ENCODE measurements around the gene TAS2R60. TPM values are rescaled to one million over a fixed set of nuclear protein-coding genes. Genes with fewer than 3 reads are reported as not detected.

TAS2R60 gene
- total and polyA plus RNA-seq, 2 of the 8 experiments (the other 6 are each of a cell fraction or from before 2014, with no cell fraction given) = 0.15 to 0.32 TPM

DNA sequence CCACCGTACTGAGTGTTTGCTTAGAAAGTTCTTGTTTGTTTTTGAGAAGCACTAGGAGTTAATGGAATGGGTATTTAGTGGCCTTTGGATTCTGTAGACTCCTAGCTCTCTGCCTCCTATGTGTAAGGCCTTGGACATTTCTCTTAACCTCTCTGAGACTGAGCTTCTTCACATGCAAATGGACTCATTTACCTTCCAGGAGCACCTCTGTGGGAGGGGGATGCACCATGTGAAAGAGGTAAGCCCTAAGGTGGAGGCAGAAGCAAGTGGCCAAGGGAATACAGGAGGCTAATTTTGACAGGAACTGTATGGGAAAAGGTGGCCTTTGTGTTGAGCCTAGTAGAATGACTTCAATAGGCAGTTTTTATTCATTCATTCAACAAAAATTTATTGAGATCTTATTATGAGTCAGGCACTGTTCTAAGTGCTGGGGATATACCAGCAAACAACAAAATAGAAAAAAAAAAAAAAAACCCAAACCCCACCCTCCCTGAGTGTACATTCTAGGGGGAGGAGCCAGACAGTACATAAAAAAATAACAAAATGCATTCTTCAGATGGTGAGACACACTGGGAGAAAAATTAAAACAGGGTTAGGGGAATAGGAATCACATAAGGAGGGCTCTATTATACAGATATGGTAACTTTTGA, 25.4 kb upstream of the TAS2R60 start:
- no peak overlapping the region for H4K5ac ChIP-seq (ENCODE audit: insufficient read length, low read depth, low read length)
- H3K4ac ChIP-seq (replicated peaks; ENCODE audit: insufficient read length, low read depth, low read length) = no peak overlapping the region
- H3K79me2 ChIP-seq (ENCODE audit: control insufficient read depth in 1 of 2, insufficient read depth in 2 of 2, low read length in 2 of 2) = no peaks in the 10 kb centered on the region
- no peak overlapping the region for H3K14ac ChIP-seq (ENCODE audit: insufficient read length)
- no peak overlapping the region for H3K27ac ChIP-seq (ENCODE audit: low read depth, low read length)
- no peak overlapping the region for H2BK20ac ChIP-seq (ENCODE audit: low read length)
- no peaks in the 10 kb centered on the region for H4K20me1 ChIP-seq (replicated peaks in 1 of 2; ENCODE audit: control insufficient read depth in 1 of 2, insufficient read depth in 2 of 2, low read length in 2 of 2)
- H2AK5ac ChIP-seq (ENCODE audit: low read depth, low read length) = no peak overlapping the region
- no peaks in the 10 kb centered on the region for H3K27me3 ChIP-seq (replicated peaks in 1 of 4; ENCODE audit: control insufficient read depth in 3 of 4, extremely low read depth in 1 of 4, insufficient read depth in 3 of 4, low read length in 3 of 4)
- no peak overlapping the region for H3K9ac ChIP-seq (replicated peaks in 1 of 4; ENCODE audit: extremely low read depth in 1 of 4, low read depth in 3 of 4, low read length in 3 of 4)
- H3K36me3 ChIP-seq (ENCODE audit: control insufficient read depth in 2 of 4, insufficient read depth in 4 of 4, low read length in 3 of 4) = no peaks in the 10 kb centered on the region
- H2AFZ ChIP-seq (ENCODE audit: low read length) = no peak overlapping the region
- DNase-seq (ENCODE audit: low read depth in 1 of 2, low spot score in 2 of 2) (no peak), FAIRE-seq (no peak)
- H2BK5ac ChIP-seq (ENCODE audit: low read depth, low read length) = no peak overlapping the region
- 63% methylated on average over 1 of the region's 1 CpG; no CpG with 5 or more reads in 1 of the 2 experiments for WGBS, 2 experiments (ENCODE audit: extremely low coverage in 1 of 2, insufficient coverage in 1 of 2, insufficient read length in 1 of 2, insufficient replicate concordance in 2 of 2, low coverage in 1 of 2, low lambda C conversion rate in 2 of 2, missing lambda C conversion rate in 1 of 2)
- peaks cover 3 to 6% of the 10 kb centered on the region in 2 experiments; a peak in 3 of 4 replicates for H3K9me3 ChIP-seq (ENCODE audit: insufficient read depth in 2 of 2, low read depth in 1 of 2, low read length in 1 of 2)
- H3K4me3 ChIP-seq (ENCODE audit: extremely low read depth in 1 of 4, insufficient read depth in 2 of 4, low read depth in 3 of 4, low read length in 4 of 4) = no peak overlapping the region; a peak in 1 of 8 replicates
- peaks cover 3 to 8% (median 6%) of the 10 kb centered on the region in 4 experiments; a peak in 5 of 7 replicates for H3K4me1 ChIP-seq (replicated peaks in 1 of 4; ENCODE audit: control insufficient read depth in 3 of 4, insufficient read depth in 4 of 4, low read length in 3 of 4)
- ChIA-PET POLR2A (ENCODE audit: partially characterized antibody) (interaction anchor here (0.8 to 1.4 kb wide), 4 partner anchors 9 to 27 kb away, joined by 3 to 9 read pairs (median 4); partner anchors contain the start of gene EPHA1), CTCF (ENCODE audit: partially characterized antibody) (interaction anchor here (0.7 to 5.2 kb wide), 29 partner anchors 9 to 178 kb away, joined by 3 to 65 read pairs (median 5); partner anchors contain the start of genes EPHA1 and TAS2R60)
- H3K4me2 ChIP-seq (ENCODE audit: insufficient read depth in 1 of 2, low read depth in 2 of 2, low read length in 2 of 2) = peak overlapping the region; percentile 24; a peak in 2 of 4 replicates
- H2BK15ac ChIP-seq (ENCODE audit: low read length) = no peak overlapping the region
- no peak overlapping the region for H3K23ac ChIP-seq (ENCODE audit: insufficient read length)
- no peak overlapping the region for H2BK12ac ChIP-seq (ENCODE audit: low read depth, low read length)
- peak overlapping the region; percentile 16 for H2BK120ac ChIP-seq (replicated peaks; ENCODE audit: low read depth, low read length)
- no peak overlapping the region for H3K56ac ChIP-seq (replicated peaks; ENCODE audit: insufficient read length, low read depth, low read length)
- no peak overlapping the region for H4K91ac ChIP-seq (replicated peaks; ENCODE audit: insufficient read length, low read length)
- no peak overlapping the region; the same call in 1 of the 2 replicates for H3K18ac ChIP-seq (ENCODE audit: extremely low read depth, low read length)
- no peak overlapping the region for H4K8ac ChIP-seq (ENCODE audit: extremely low read depth, insufficient read depth, low read length)
- no peak for TF ChIP-seq SRF (IDR thresholded peaks at IDR 0.05; ENCODE audit: low read depth, low read length)
- no peak for TF ChIP-seq FOSL1 (IDR thresholded peaks at IDR 0.05; ENCODE audit: insufficient read depth, low read depth, low read length)
- no peak for TF ChIP-seq TBP (IDR thresholded peaks at IDR 0.05; ENCODE audit: low read depth, low read length)
- TF ChIP-seq RAD21 (IDR thresholded peaks at IDR 0.05 in 1 of 2, conservative IDR thresholded peaks at IDR 0.05 in 1 of 2; ENCODE audit: low read depth in 2 of 2, low read length in 2 of 2) = no peak
- no peak for TF ChIP-seq POLR2AphosphoS5 (IDR thresholded peaks at IDR 0.05; ENCODE audit: low read depth, low read length)
- H3K23me2 ChIP-seq (ENCODE audit: low read depth, low read length) = no peaks in the 10 kb centered on the region
- no peaks in the 10 kb centered on the region for H3K79me1 ChIP-seq (ENCODE audit: low read depth, low read length)
